LNCaP clone FGC (cell line): Measurements from ENCODE around the gene UBAC2.

Experiments
- DNase-seq: peaks from one replicate; pipeline ENCODE4 v3.0.0-alpha.2; 2011; ENCODE audit warnings: low read depth
- H3K4me3 ChIP-seq: 2 replicates; pipeline ENCODE4 v1.5.1; 2011; ENCODE audit warnings: mild to moderate bottlenecking, low read depth, low read length, control low read depth
- TF ChIP-seq, protein P1 (sequence below): IDR thresholded peaks from 2 replicates; pipeline ENCODE4 v1.5.1; 2012; ENCODE audit warnings: mild to moderate bottlenecking; ENCODE audit not compliant: control insufficient read depth, insufficient read depth; ENCODE audit errors: extremely low read depth

UBAC2 gene

DNA sequence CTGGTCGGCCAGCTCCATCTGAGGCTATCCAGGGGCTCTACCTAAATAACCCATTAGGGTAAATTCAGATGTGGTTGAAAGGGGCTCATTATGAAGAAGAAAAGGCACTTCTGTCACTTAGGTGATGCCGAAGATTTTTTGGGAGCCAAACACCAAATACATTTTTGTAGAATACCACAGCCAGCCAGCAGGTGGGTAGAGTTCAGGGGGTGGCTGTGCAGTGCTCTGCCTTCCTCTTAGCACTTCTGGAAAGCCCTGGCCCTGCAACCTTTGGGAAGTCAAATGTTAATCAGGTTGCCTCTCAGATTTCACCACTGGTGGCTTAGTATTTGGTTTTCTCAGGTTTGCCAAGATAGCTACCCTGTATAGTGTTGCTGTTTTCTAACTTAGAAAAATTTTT lies 76.1 kb downstream of the UBAC2 start:
- TF ChIP-seq, protein P1, sequence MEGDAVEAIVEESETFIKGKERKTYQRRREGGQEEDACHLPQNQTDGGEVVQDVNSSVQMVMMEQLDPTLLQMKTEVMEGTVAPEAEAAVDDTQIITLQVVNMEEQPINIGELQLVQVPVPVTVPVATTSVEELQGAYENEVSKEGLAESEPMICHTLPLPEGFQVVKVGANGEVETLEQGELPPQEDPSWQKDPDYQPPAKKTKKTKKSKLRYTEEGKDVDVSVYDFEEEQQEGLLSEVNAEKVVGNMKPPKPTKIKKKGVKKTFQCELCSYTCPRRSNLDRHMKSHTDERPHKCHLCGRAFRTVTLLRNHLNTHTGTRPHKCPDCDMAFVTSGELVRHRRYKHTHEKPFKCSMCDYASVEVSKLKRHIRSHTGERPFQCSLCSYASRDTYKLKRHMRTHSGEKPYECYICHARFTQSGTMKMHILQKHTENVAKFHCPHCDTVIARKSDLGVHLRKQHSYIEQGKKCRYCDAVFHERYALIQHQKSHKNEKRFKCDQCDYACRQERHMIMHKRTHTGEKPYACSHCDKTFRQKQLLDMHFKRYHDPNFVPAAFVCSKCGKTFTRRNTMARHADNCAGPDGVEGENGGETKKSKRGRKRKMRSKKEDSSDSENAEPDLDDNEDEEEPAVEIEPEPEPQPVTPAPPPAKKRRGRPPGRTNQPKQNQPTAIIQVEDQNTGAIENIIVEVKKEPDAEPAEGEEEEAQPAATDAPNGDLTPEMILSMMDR = no peak
- no peak for DNase-seq
- no peak overlapping the region for H3K4me3 ChIP-seq

DNA sequence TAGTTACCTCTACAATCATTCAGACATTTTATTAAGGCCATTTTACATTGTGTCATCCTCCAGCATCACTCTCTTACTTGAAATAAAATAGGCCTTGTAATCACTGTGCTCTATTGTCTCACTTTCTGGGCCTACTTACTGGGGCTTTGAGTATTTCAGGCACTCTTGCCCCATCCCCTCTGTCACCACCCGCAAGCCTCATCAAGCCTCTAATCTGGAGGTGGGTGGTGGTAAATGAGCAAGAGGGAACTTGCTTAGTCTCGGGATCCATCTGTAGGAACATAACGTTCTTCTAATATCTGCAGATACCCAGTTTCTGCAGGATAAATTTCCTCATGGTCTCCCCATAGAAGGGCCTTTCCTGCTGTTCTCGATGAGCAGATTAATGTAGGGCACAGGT lies 77.0 kb downstream of the UBAC2 start:
- TF ChIP-seq, protein P1 = no peak
- no peak for DNase-seq
- no peak overlapping the region for H3K4me3 ChIP-seq

DNA sequence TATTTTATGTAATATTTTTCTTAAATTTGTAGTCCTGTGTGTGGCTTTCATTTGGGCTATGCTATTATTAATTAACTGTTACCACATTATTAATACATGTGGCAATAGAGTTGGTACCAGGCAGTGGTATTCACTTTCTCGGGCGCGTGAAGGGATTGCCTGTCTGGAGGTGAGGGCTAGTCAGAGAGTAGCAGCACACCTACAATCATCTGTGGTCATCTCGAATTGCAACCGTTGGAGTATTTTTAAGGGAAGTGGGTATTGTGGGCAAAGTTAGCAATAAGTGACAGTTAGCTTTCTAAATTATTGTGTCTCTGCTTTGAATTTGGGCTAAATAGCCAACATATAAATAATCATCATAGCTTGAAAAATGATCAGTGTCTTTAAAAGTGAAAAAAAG lies 77.5 kb downstream of the UBAC2 start:
- DNase-seq = no peak
- TF ChIP-seq, protein P1 = no peak
- H3K4me3 ChIP-seq = no peak overlapping the region

DNA sequence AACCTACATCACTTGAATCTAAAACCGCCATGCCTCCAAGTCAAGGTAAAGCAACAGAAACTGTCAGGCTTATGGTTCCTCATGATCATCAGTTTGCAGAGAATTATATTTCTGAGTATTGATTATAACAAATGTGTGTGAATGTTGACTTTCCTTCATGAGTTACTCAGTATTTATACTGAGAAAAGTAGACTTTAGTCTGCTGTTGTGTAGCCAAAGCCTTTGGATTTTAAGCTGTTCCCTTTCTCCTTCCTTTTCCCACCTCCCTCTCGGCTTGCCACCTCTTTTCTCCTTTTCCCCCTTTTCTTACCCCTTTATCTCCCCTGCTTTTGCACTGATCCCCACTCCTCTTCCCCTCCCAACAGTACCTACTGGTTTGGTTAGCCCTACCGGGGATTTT lies 78.2 kb downstream of the UBAC2 start:
- TF ChIP-seq, protein P1 = no peak
- H3K4me3 ChIP-seq = no peak overlapping the region
- DNase-seq = no peak

DNA sequence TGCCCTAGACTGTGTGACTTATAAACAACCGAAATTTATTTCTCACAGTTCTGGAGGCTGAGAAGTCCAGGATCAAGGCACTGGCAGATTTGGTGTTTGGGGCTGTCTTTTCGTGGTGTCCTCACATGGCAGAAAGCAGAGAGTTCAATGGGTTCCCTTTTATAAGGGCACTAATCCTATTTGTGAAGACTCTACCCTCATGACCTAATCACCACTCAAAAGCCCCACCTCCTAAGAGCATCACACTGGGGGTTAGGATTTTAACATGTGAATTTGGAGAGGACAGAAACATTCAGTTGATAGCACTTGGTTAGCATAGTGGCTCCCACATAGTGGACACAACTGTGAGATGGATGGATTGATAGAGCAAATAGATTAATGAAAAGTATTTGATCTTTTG lies 79.0 kb downstream of the UBAC2 start:
- no peak for DNase-seq
- no peak overlapping the region for H3K4me3 ChIP-seq
- TF ChIP-seq, protein P1 = no peak

DNA sequence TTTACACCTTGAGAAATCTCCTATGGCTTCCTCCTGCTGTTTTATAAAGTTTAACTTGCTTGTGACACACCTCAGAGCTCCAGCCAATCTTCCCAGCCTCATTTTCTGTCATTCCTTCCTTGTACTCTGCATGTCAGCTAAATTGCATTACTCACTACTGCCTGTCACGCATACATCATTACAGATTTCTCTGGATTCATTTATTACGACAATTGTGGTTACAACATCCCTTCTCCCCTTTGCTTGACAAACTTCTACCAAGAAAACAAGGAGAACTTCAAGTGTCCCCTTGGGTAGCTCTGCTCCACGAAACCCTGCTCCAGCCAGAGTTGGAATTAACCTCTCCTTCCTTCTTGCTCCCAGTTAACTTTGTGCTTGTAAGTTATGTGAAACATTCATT lies 79.5 kb downstream of the UBAC2 start:
- no peak overlapping the region for H3K4me3 ChIP-seq
- TF ChIP-seq, protein P1 = no peak
- DNase-seq = no peak

DNA sequence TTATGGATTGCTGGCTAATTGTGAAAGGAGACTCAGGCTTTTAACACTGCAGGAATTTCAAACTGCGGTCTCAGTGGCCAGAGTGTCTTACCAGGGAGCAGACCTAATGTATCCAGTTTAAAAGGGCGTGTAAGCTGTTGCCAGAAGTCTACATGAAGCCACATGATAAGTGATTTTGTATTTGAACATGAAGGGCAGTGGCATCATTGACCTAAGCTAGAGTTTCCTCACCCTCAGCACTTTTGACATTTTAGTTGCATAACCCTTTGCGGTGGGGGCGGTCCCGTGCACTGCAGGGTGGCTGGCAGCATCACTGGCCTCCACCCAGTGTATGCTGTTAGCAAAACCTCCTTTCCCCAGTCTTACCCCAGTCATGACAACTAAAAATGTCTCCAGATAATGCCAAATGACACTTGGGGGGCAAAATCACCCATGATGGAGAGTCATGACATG lies 81.2 kb downstream of the UBAC2 start:
- TF ChIP-seq, protein P1 = no peak
- DNase-seq = no peak
- H3K4me3 ChIP-seq = no peak overlapping the region
